ENCODE data around the gene JOSD1.
A peak's percentile ranks its signal among the peaks of the same experiment; 100 is the strongest.

Gene JOSD1

DNA sequence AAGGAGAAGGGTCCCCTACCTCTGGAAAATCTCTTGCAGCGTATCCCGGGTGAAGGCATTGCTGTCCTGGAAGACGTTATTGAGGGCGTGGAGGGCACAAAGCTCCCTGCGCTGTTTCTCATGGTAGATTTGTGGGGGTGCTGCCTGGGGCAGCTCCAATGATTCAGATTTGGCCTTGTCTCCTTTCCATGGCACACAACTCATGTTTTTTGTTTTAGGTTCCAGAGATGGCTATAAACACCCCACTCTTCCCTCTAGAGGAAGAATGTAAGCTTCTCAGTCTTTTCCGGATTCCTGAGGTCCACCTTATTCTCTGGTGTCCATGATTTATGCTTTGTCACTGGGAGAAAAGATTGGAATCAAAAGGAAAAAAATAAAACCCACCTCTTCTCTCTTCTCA lies 959 bp downstream of the JOSD1 start:
- peak overlapping the region; percentile 84 for H3K27ac ChIP-seq (ENCODE audit: low read length)
- TF ChIP-seq, protein P1, sequence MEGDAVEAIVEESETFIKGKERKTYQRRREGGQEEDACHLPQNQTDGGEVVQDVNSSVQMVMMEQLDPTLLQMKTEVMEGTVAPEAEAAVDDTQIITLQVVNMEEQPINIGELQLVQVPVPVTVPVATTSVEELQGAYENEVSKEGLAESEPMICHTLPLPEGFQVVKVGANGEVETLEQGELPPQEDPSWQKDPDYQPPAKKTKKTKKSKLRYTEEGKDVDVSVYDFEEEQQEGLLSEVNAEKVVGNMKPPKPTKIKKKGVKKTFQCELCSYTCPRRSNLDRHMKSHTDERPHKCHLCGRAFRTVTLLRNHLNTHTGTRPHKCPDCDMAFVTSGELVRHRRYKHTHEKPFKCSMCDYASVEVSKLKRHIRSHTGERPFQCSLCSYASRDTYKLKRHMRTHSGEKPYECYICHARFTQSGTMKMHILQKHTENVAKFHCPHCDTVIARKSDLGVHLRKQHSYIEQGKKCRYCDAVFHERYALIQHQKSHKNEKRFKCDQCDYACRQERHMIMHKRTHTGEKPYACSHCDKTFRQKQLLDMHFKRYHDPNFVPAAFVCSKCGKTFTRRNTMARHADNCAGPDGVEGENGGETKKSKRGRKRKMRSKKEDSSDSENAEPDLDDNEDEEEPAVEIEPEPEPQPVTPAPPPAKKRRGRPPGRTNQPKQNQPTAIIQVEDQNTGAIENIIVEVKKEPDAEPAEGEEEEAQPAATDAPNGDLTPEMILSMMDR (IDR thresholded peaks at IDR 0.05; ENCODE audit: borderline replicate concordance, extremely low read depth, low read length, poor library complexity, severe bottlenecking): peak; percentile 8
- no peak for TF ChIP-seq EZH2 (IDR thresholded peaks at IDR 0.05; ENCODE audit: borderline replicate concordance, low read depth, low read length, severe bottlenecking)

DNA sequence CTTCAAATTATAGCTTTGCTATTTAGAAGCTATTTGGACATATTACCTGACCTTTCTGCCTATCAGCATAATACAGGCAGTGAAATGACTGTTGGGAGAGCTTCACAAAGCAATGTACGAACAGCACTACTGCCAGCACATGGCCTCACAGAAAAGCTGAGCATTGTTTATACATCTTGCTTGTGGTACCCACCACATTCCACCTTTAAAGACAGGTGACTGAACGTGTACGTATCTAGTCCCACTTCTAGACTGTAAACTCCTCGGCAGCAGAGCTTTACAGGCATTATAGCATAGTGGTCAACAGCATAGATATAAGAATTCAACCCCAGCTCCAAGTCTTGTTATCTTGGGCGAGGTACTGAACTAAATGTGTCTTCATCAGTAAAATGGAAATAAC lies 1.6 kb downstream of the JOSD1 start:
- peak overlapping the region; percentile 84 for H3K27ac ChIP-seq (ENCODE audit: low read length)
- H3K4me1 ChIP-seq (ENCODE audit: insufficient read depth, low read length): peaks cover 52% of the 10 kb centered on the region
- ATAC-seq (ENCODE audit: insufficient read depth, low read depth): no peak

More for the DNA sequence above, 959 bp downstream of the JOSD1 start:
- Histone ChIP-seq H3K4me3 (ENCODE audit: low read depth in 1 of 2, low read length in 2 of 2) (peak overlapping the region; percentile 80), H3K36me3 (ENCODE audit: insufficient read depth, low read length) (peaks cover 11% of the 10 kb centered on the region), H3K4me2 (ENCODE audit: insufficient read depth, low read length) (peak overlapping the region; percentile 90), H3K9me3 (ENCODE audit: insufficient read depth, low read length, severe bottlenecking) (no peaks in the 10 kb centered on the region), H3K27me3 (ENCODE audit: insufficient read depth, low read length, poor library complexity) (no peaks in the 10 kb centered on the region), H4K20me1 (ENCODE audit: insufficient read depth, low read length) (peaks cover 10% of the 10 kb centered on the region; the same call in 1 of the 2 replicates), H3K79me2 (ENCODE audit: insufficient read depth, low read length) (peaks cover 66% of the 10 kb centered on the region), H3K9ac (ENCODE audit: low read depth, low read length) (peak overlapping the region; percentile 90), H2AFZ (ENCODE audit: low read depth, low read length) (peak overlapping the region; percentile 87; the same call in 1 of the 2 replicates), H3K4me1 (ENCODE audit: insufficient read depth, low read length) (peaks cover 55% of the 10 kb centered on the region)
- ATAC-seq (ENCODE audit: insufficient read depth, low read depth) (no peak), DNase-seq (no peak)

GRCh38 chr22:38698407-38699094 lies 2.2 kb downstream of the JOSD1 start:
- peaks cover 76% of the 10 kb centered on the region for H3K79me2 ChIP-seq (ENCODE audit: insufficient read depth, low read length)

More for the DNA sequence above, 1.6 kb downstream of the JOSD1 start:
- TF ChIP-seq EZH2 (IDR thresholded peaks at IDR 0.05; ENCODE audit: borderline replicate concordance, low read depth, low read length, severe bottlenecking): no peak
- TF ChIP-seq, protein P1 (IDR thresholded peaks at IDR 0.05; ENCODE audit: borderline replicate concordance, extremely low read depth, low read length, poor library complexity, severe bottlenecking): no peak
- H3K4me3 ChIP-seq (ENCODE audit: low read depth in 1 of 2, low read length in 2 of 2): peak overlapping the region; percentile 80
- H3K4me2 ChIP-seq (ENCODE audit: insufficient read depth, low read length): peak overlapping the region; percentile 90
- H3K27me3 ChIP-seq (ENCODE audit: insufficient read depth, low read length, poor library complexity): no peaks in the 10 kb centered on the region
- DNase-seq: no peak
- H4K20me1 ChIP-seq (ENCODE audit: insufficient read depth, low read length): peaks cover 13% of the 10 kb centered on the region; the same call in 1 of the 2 replicates
- no peaks in the 10 kb centered on the region for H3K9me3 ChIP-seq (ENCODE audit: insufficient read depth, low read length, severe bottlenecking)
- peaks cover 16% of the 10 kb centered on the region for H3K36me3 ChIP-seq (ENCODE audit: insufficient read depth, low read length)
- H3K9ac ChIP-seq (ENCODE audit: low read depth, low read length): peak overlapping the region; percentile 90
- H3K79me2 ChIP-seq (ENCODE audit: insufficient read depth, low read length): peaks cover 70% of the 10 kb centered on the region
- H2AFZ ChIP-seq (ENCODE audit: low read depth, low read length): no peak overlapping the region

More at GRCh38 chr22:38698407-38699094, 2.2 kb downstream of the JOSD1 start:
- no peak overlapping the region for H3K27ac ChIP-seq (ENCODE audit: low read length)
- DNase-seq (no peak), ATAC-seq (ENCODE audit: insufficient read depth, low read depth) (no peak)
- peak overlapping the region in 1 of 2 experiments; percentile 80; a peak in 3 of 4 replicates for H3K4me3 ChIP-seq (ENCODE audit: low read depth in 1 of 2, low read length in 2 of 2)
- no peak overlapping the region for H2AFZ ChIP-seq (ENCODE audit: low read depth, low read length)
- H3K36me3 ChIP-seq (ENCODE audit: insufficient read depth, low read length): peaks cover 22% of the 10 kb centered on the region
- no peaks in the 10 kb centered on the region for H3K9me3 ChIP-seq (ENCODE audit: insufficient read depth, low read length, severe bottlenecking)
- peak overlapping the region; percentile 90 for H3K9ac ChIP-seq (ENCODE audit: low read depth, low read length)
- no peaks in the 10 kb centered on the region for H3K27me3 ChIP-seq (ENCODE audit: insufficient read depth, low read length, poor library complexity)
- peaks cover 15% of the 10 kb centered on the region; the same call in 1 of the 2 replicates for H4K20me1 ChIP-seq (ENCODE audit: insufficient read depth, low read length)
- H3K4me2 ChIP-seq (ENCODE audit: insufficient read depth, low read length): peak overlapping the region; percentile 90
- TF ChIP-seq EZH2 (IDR thresholded peaks at IDR 0.05; ENCODE audit: borderline replicate concordance, low read depth, low read length, severe bottlenecking): no peak
- TF ChIP-seq, protein P1 (IDR thresholded peaks at IDR 0.05; ENCODE audit: borderline replicate concordance, extremely low read depth, low read length, poor library complexity, severe bottlenecking): no peak
- peaks cover 54% of the 10 kb centered on the region for H3K4me1 ChIP-seq (ENCODE audit: insufficient read depth, low read length)

All from DND-41 (cell line).